Left ventricle myocardium superior (tissue), 1 donor: ENCODE results near the gene USP35. TPM values are rescaled to one million over a fixed set of nuclear protein-coding genes. Genes with fewer than 3 reads are reported as not detected.
"Not testable (repeated sequence)": the region's sequence is repeated elsewhere in the genome, so short reads cannot be mapped to it uniquely, and the experiment has no call there.

ENCODE experiments used
- ATAC-seq: fragments of 200-7000 bp; cut with Tn5 transposase; one replicate; pipeline ENCODE4 v1.9.1; 2020; ENCODE audit warnings: mild to moderate bottlenecking, moderate library complexity
- DNase-seq: peaks from one replicate; pipeline ENCODE4 v3.0.0-alpha.2; 2020
- intact Hi-C: fragments of 100-400 bp; cut with micrococcal nuclease; formaldehyde crosslinking; loops from one replicate; pipeline ENCODE4 v1.11.0; 2022
- total RNA-seq: library from RNA; stranded (reverse); fragmentation: NEBNext Ultra II Directional; extraction: Animal tissue kit (Norgen Biotek cat#: 25700); gene quantifications from one replicate; pipeline ENCODE4 v1.2.1, GENCODE V29; 2021
- donor health status: DM: no; HTN: yes; CAD: no; lungs with severe emphysema.

USP35 gene
- total RNA-seq, 1 donor from 2014 or later, result 4.7 TPM

- ATAC-seq, result peak; percentile 25
These were observed 24.1 kb downstream of the USP35 start for GRCh38 chr11:78212586-78213371.

GRCh38 chr11:78213526-78214330, 25.0 kb downstream of the USP35 start:
- DNase-seq (no peak), ATAC-seq (no peak)

More at GRCh38 chr11:78212586-78213371, 24.1 kb downstream of the USP35 start:
- no peak for DNase-seq
- intact Hi-C loops, result no loop called here

GRCh38 chr11:78214331-78215194, 25.8 kb downstream of the USP35 start:
- DNase-seq (no peak), ATAC-seq (no peak)
- intact Hi-C loops, result no loop called here

More at GRCh38 chr11:78213526-78214330, 25.0 kb downstream of the USP35 start:
- intact Hi-C loops, result no loop called here

GRCh38 chr11:78216021-78216420, 27.3 kb downstream of the USP35 start:
- DNase-seq (no peak), ATAC-seq (no peak)
- intact Hi-C loops, result no loop called here

DNA sequence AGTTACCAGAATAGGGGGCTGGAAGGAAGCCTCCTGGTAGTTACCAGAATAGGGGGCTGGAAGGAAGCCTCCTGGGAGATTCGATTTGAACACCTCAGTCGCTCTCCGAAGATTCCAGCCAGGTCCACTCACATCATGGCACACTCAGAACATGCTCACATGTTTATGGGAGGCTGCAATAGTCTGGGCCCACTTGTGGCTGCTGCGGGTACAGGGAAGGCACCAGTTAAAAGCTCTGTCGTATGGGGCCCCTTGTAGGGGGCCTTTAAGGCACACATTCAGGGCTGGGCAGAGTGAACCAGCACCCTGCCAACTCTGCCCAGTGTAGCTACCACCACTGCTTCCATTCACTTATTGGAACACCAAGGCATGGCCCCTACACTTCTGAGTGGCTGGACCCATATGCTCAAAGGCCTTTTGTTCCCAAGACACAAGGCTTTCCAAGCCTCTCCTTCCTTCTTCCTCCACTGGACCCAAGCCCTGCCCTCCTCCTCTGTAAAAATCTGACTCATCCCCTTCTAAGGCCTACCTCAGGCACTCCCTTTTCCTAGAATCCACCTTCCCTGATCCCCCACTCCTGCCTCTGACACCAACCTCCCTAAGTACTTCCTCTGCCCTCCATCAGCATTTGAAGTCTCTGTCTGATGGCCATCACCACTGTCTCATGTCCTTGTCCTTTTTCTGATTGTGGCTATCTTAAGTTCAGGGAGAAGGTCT, 28.0 kb downstream of the USP35 start:
- no peak for DNase-seq
- intact Hi-C loops, result no loop called here

DNA sequence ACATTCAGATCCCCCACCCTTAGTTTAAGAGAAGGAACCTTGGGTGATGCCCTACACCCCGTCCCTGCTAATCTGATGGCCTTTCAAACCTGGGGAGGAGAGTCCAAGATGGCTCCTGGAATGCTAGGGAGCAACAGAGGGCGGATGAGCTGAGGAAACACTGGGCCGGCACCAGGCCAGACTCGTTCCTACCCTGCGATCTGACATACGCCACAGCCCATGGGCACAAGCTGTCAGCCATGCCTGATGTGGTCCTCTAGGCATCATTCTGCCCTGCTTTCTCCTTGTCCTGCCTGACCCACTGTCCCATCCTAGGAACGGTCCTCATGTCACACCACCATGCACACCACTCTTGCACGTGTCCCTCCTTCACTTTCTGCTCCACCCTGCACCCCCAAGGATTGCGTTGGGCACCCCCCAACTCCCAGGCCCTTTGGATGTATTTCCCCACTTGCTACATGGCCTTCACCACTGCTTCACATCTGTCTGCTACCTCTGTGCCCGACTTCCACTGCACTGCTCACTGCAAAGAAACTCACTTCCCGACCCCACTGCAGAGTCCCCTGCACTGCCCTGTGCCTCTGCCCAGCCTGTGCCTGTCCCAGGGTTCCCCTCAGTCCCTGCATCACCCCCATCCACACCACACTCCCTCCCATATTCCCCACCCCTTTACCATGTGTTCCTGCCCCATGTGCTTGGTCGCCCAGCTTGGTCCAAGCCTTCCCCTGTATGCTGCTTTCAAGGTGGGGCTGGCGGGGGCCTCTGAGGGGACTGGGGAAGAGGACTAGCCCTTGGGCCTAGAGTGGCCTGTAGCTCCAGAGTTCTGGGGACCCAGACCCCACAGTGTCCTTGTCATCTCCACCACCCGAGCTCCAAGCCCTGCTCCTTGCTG, 29.2 kb downstream of the USP35 start:
- no peak for ATAC-seq
- intact Hi-C loops, result no loop called here
- DNase-seq, result no peak

More for the DNA sequence above, 28.0 kb downstream of the USP35 start:
- no peak for ATAC-seq

DNA sequence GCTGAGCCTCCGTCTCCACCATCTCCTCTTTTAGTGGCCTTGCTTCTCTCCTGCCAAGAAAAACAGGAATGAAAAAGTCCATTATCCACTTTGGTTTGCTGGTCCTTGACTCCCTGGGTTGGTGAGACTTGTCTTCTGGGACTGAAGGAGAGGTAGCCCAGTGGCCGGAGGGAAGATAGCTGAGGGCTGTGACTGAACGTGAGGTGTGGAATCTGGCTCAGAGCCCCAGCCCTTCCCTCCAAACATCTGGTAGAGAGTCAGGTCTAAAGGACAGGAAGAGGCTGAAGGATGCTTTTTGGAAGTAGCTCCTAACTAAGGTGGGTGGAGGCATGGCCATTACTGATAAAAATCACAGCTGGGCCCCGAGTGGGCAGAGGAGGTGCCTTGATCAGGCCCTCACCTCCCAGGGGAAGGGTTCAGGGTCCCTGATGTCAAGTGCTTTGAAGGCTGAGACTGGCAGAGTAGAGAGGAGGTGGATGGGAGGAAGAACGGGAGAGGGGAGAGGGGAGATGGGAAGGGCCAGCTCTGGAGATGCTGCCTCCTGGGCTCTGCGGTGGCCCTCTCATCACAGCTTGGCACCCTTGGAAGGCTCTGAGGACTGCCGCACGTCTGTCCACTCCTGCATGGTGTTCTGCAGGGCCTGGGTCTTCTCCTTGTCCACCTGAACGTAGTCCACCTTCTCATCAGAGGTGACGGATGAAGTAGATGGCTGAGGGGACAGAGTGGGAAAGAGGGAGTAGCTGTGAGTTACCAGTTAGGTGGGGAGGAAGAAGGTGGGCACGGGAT, 30.2 kb downstream of the USP35 start:
- no peak for ATAC-seq
- DNase-seq, result no peak
- intact Hi-C loops, result no loop called here

- intact Hi-C loops, result loop anchor here (10.0 kb wide), 1 partner anchor 195 kb away; the partner anchor contains the start of gene GAB2
- DNase-seq, result no peak
- no peak for ATAC-seq
These were observed 30.9 kb downstream of the USP35 start for GRCh38 chr11:78219493-78220217.

DNA sequence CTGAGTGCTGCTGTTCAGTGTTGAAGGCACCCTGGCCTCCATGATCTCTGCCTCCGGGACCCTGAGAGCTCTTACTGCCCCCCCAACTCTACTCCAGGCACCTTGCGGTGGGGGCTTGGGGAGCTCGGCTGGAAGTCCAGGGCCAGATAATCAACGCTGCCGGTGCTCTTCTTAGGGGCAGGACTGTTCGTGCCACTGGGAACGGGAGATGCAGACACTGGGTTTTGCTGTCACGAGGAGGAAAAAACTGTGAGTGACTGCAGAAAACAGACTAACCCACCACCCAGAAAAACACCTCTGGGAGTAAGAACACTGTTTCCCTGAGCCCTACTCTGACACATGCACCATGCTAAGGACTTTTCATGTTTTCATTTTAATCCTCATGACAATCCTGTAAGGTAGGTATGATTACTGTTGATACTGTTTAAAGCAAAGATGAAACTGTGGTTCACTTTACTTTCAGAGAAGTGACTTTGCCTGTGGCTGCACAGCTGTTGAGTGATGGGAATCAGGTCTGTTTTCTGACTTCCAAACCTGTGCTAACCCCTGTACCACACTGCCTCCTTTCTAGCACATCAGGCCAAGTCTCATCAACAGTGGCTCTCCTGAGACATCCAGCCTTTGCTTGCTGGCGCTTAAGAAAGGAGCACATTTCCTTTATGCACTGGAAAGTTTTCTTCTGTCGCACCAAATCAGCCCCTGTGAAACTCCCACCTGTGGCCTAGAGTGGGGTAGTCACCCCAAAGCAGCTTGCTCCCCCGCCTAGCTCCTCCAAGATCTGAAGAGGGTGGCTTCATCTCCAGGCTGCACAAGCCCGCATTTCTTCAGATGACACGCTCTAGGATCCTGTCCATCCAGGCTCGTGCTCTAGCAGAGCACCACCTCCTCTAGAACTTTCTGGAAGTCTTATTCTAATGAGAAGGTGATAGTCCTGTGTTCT, 31.8 kb downstream of the USP35 start:
- DNase-seq, result no peak
- ATAC-seq, result no peak
- intact Hi-C loops, result loop anchor here (10.0 kb wide), 1 partner anchor 194 kb away; the partner anchor contains the start of gene GAB2

DNA sequence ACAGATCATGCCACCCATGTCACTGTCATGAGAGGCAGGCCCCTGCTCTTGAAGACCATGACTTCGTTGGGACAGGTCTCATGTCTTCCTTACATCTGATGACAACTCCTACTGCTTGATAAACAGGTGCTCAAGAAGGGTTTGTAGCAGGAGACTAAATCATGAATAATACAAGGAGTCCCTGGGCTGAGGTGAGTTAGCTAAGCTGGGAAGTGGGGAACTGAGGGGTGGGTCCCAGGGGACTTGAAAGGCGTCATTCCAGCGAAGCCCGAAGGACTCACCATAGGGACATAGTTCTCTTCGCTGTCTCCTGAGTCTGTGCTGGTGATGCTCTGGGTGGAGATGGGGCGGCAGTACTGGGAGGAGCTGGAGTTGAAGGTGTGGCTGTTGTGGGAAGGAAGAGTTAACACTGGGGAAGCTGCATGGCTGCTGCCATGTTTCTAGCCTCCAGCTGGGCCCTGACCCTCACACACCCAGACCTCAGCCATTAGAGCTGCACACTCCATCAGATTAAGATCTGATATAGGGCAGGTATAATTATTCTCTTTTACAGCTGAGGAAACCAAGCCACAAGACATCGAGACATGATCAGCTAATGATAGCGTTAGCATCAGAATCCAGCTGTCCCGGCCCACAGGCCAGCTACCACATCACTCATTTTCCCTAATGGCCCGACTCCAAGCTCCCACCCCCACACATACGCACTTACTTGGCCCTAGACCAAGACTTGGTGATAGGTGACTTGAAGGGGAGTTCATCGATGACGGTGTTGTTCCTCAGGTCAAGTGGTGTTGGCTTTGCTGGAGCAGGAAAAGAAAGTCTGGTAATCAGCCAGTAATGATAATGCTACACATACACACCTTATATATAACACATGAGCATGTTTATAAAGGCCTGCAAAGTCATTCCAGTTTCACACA, 32.9 kb downstream of the USP35 start:
- DNase-seq (no peak), ATAC-seq (no peak)
- intact Hi-C loops, result loop anchor here (10.0 kb wide), 1 partner anchor 193 kb away; the partner anchor contains the start of gene GAB2

DNA sequence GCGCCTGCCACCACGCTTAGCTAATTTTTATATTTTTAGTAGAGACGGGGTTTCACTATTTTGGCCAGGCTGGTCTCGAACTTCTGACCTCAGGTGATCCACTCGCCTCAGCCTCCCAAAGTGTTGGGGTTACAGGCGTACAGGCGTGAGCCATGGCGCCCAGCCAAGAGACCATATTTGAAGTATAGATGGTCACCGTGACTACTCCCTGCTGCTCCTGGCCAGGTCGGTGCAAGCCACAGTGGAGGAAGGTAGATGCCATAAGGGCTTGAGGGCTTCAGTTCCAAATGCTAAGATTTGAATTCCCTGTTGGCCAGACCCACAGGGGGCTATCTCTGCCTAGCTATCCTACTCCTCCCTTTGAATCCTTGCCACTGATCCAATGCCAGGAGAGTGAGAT, 34.0 kb downstream of the USP35 start:
- DNase-seq, ATAC-seq: not testable (repeated sequence)
- intact Hi-C loops, result loop anchor here (10.0 kb wide), 1 partner anchor 192 kb away; the partner anchor contains the start of gene GAB2

- DNase-seq, result no peak
- no peak for ATAC-seq
- intact Hi-C loops, result loop anchor here (10.0 kb wide), 1 partner anchor 191 kb away; the partner anchor contains the start of gene GAB2
These were observed 34.7 kb downstream of the USP35 start for GRCh38 chr11:78223320-78223954.

DNA sequence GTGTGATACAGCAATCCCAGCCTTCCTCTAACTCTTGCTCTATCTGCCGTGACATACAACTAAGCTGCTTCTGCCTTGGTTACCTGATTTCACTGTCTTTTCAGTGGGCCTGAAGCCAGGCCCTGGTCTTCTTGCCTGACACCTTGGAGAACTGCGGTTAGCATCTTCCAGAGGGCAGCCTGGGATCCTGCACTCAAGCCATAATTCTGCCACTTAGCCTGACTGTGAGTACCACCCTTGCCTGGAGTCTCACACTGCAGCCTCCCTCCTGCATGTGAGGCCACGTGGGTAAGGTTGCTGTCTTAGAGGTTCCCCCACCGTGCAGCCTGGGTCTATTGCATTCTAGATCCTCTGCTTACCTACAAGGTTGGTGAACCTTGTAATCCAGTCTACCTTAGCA, 35.8 kb downstream of the USP35 start:
- ATAC-seq (no peak), DNase-seq (no peak)
- intact Hi-C loops, result loop anchor here (10.0 kb wide), 1 partner anchor 190 kb away; the partner anchor contains the start of gene GAB2
